ENCODE data around the gene SPATA31A3. TPM values are rescaled to one million over a fixed set of nuclear protein-coding genes. Genes with fewer than 3 reads are reported as not detected.
"Not testable (repeated sequence)": the region's sequence is repeated elsewhere in the genome, so short reads cannot be mapped to it uniquely, and the experiment has no call there.

The SPATA31A3 gene
- not detected in 3 replicates for polyA plus RNA-seq
- not detected for polyA plus RNA-seq (2011; ENCODE audit: low read depth)
- polyA plus RNA-seq (2011; cell fraction: cytosol; rRNA removed), result not detected in 2 replicates
- not detected in 2 replicates for polyA plus RNA-seq (2011; cell fraction: nucleus; rRNA removed)
- polyA plus RNA-seq (2012; ENCODE audit: low replicate concordance), result not detected in 2 replicates
- not detected in 3 replicates for polyA minus RNA-seq
- polyA minus RNA-seq (2011; cell fraction: cytosol; rRNA and poly(A)+ RNA removed), result not detected
- not detected in 2 replicates for polyA minus RNA-seq (2011; cell fraction: nucleus; rRNA and poly(A)+ RNA removed)

DNA sequence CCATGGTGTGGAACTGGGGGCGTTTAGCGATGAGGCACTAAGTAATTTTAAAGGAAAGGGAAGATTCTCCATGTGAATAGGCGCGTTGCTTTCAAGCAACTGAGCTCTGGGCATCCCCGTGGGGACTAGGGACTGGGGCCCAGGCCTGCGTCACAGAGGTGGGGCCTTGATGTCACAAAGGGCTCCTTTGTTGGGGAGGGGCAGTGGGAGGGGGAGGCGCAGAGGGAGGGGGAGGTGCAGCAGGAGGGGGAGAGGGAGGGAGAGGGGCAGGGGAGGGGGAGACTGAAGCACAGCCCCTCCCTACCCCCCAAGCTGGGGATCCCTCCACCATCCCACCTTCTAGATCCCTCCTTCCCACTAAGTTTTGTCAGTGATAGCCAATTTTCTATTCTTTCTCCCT is at the start of gene SPATA31A3:
Gene SPATA31A3 (minus strand): TSS at position 101 of the 400 bp plus-strand sequence. CDS start 29 bp downstream, at position 72.
- H3K9me1 ChIP-seq (ENCODE audit: control insufficient read depth, extremely low read depth, insufficient read depth, low read length); H4K20me1 ChIP-seq (ENCODE audit: control insufficient read depth, extremely low read depth, insufficient read depth, low read length); H3K36me3 ChIP-seq (ENCODE audit: control insufficient read depth in 2 of 2, extremely low read depth in 1 of 2, insufficient read depth in 2 of 2, low read length in 2 of 2); H3K4me3 ChIP-seq (ENCODE audit: control insufficient read depth in 2 of 3, extremely low read depth in 1 of 3, insufficient read depth in 2 of 3, low read depth in 1 of 3, low read length in 3 of 3); H3K4me2 ChIP-seq (ENCODE audit: control insufficient read depth, extremely low read depth, insufficient read depth, low read depth, low read length); H3K27me3 ChIP-seq (ENCODE audit: control insufficient read depth, extremely low read depth, insufficient read depth, low read length); dilution Hi-C loops (cut with MboI; ENCODE audit: extremely low pct_ligation_motif_present, low sequenced_read_pairs); H2AFZ ChIP-seq (ENCODE audit: control insufficient read depth, low read length); H3K27ac ChIP-seq (ENCODE audit: control insufficient read depth, insufficient read depth, low read length); FAIRE-seq; H3K79me2 ChIP-seq (ENCODE audit: control insufficient read depth, insufficient read depth, low read length); H3K9ac ChIP-seq (ENCODE audit: control insufficient read depth, extremely low read depth, insufficient read depth, low read length); H3K9me3 ChIP-seq (ENCODE audit: control insufficient read depth, low read depth, low read length); DNase-seq (ENCODE audit: low read depth, low spot score); H3K4me1 ChIP-seq (ENCODE audit: control insufficient read depth, extremely low read depth, insufficient read depth, low read length): not testable (repeated sequence)

DNA sequence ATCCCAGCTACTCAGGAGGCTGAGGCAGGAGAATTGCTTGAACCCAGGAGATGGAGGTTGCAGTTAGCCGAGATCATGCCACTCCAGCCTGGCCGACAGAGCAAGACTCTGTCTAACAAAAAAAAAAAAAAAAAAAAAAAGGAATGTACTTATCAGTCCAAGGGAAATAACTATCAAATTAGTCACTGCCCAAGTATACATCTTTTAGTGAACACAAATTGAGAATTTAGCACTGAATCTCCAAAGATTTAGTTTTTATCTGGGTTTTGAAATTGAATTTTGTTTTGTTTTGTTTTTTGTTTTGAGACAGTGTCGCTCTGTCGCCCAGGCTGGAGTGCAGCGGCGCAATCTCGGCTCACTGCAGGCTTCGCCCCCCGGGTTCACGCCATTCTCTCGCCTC is 39.8 kb downstream of the SPATA31A3 start:
- dilution Hi-C loops (cut with MboI; ENCODE audit: extremely low pct_ligation_motif_present, low sequenced_read_pairs); DNase-seq (ENCODE audit: low read depth, low spot score); H3K4me3 ChIP-seq (ENCODE audit: control insufficient read depth in 2 of 3, extremely low read depth in 1 of 3, insufficient read depth in 2 of 3, low read depth in 1 of 3, low read length in 3 of 3); H3K9ac ChIP-seq (ENCODE audit: control insufficient read depth, extremely low read depth, insufficient read depth, low read length); H3K27me3 ChIP-seq (ENCODE audit: control insufficient read depth, extremely low read depth, insufficient read depth, low read length); H3K9me1 ChIP-seq (ENCODE audit: control insufficient read depth, extremely low read depth, insufficient read depth, low read length); H3K36me3 ChIP-seq (ENCODE audit: control insufficient read depth in 2 of 2, extremely low read depth in 1 of 2, insufficient read depth in 2 of 2, low read length in 2 of 2); FAIRE-seq; H3K4me1 ChIP-seq (ENCODE audit: control insufficient read depth, extremely low read depth, insufficient read depth, low read length); H3K79me2 ChIP-seq (ENCODE audit: control insufficient read depth, insufficient read depth, low read length); H3K27ac ChIP-seq (ENCODE audit: control insufficient read depth, insufficient read depth, low read length); H3K4me2 ChIP-seq (ENCODE audit: control insufficient read depth, extremely low read depth, insufficient read depth, low read depth, low read length); H3K9me3 ChIP-seq (ENCODE audit: control insufficient read depth, low read depth, low read length); H2AFZ ChIP-seq (ENCODE audit: control insufficient read depth, low read length); H4K20me1 ChIP-seq (ENCODE audit: control insufficient read depth, extremely low read depth, insufficient read depth, low read length): not testable (repeated sequence)

DNA sequence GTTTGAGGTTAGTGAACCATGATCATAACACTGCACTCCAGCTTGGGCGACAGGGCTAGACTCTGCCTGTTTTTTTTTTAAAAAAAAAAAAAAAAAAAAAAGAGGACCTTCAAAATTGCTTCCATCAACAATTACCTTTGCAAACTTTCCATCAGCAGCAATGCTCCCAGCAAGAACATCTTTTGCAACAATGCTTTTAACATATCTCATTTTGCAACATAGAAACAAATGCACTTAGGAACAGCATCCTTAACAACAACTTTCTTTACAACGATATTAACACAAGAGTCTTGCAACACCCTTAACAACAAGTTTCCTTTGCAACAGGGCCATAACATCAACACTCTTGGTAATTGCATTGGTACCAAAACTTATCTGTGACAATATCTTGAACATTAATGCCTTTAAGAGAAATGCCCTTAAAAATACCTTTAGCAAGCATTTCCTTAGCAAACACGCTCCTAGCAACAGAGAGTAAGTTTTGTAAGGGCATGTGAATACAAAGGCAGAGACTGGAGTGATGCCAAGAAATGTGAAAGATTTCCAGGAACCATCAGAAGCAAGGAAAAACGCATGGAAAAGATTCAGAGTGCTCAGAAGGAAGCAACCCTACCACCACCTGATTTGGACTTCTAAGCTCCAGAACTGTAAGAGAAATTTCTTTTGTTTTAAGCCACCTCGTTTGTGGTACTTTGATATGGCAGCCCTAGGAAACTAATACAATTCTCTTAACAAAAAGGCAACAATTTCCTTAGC is 49.8 kb downstream of the SPATA31A3 start:
- H3K9me1 ChIP-seq (ENCODE audit: control insufficient read depth, extremely low read depth, insufficient read depth, low read length); H2AFZ ChIP-seq (ENCODE audit: control insufficient read depth, low read length); H3K9ac ChIP-seq (ENCODE audit: control insufficient read depth, extremely low read depth, insufficient read depth, low read length); H3K79me2 ChIP-seq (ENCODE audit: control insufficient read depth, insufficient read depth, low read length); DNase-seq (ENCODE audit: low read depth, low spot score); H3K27me3 ChIP-seq (ENCODE audit: control insufficient read depth, extremely low read depth, insufficient read depth, low read length); dilution Hi-C loops (cut with MboI; ENCODE audit: extremely low pct_ligation_motif_present, low sequenced_read_pairs); H3K27ac ChIP-seq (ENCODE audit: control insufficient read depth, insufficient read depth, low read length); H3K4me1 ChIP-seq (ENCODE audit: control insufficient read depth, extremely low read depth, insufficient read depth, low read length); H3K9me3 ChIP-seq (ENCODE audit: control insufficient read depth, low read depth, low read length); H3K4me2 ChIP-seq (ENCODE audit: control insufficient read depth, extremely low read depth, insufficient read depth, low read depth, low read length); H3K36me3 ChIP-seq (ENCODE audit: control insufficient read depth in 2 of 2, extremely low read depth in 1 of 2, insufficient read depth in 2 of 2, low read length in 2 of 2); H4K20me1 ChIP-seq (ENCODE audit: control insufficient read depth, extremely low read depth, insufficient read depth, low read length); H3K4me3 ChIP-seq (ENCODE audit: control insufficient read depth in 2 of 3, extremely low read depth in 1 of 3, insufficient read depth in 2 of 3, low read depth in 1 of 3, low read length in 3 of 3); FAIRE-seq: not testable (repeated sequence)

DNA sequence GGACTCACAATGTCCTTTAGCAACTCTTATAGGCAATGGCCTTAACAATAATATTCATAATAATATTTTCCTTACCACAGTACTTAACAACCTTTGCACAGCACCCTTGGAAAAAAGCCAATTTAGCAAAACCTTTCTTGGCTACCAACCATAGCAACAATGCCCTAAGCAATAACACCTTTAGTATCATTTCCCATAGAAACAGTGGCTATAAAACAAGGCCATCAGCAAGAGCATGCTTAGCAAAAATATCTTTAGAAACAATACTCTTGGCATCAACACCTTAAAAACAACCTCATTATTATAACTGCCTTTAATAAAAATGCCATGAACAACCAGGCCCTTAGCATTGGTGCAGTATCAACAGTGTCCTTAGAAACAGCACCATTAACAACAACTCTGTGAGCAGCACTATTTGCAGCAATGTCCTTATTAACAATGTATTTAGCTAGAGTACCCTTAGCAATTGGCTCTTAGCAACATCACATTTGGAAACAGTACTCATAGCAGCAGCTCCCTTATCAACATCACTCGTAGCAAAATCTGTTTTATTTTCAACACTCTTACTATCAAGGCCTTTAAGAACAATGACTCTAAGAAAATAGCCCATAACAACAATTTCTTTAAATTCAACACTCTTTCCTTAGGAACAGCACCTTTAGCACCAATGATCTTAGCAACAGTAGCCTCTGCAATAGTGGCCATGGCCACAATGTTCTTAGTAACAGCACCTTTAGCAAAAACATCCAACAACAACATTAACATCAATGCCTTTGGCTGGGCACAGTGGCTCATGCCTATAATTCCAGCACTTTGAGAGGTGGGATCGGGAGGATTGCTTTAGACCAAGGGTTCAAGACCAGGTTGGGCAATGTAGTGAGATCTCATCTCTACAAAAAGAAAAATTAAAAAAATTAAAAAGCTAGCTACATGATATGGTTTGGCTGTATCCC is 52.2 kb downstream of the SPATA31A3 start:
- H3K79me2 ChIP-seq (ENCODE audit: control insufficient read depth, insufficient read depth, low read length); FAIRE-seq; H3K9ac ChIP-seq (ENCODE audit: control insufficient read depth, extremely low read depth, insufficient read depth, low read length); H3K27me3 ChIP-seq (ENCODE audit: control insufficient read depth, extremely low read depth, insufficient read depth, low read length); H3K36me3 ChIP-seq (ENCODE audit: control insufficient read depth in 2 of 2, extremely low read depth in 1 of 2, insufficient read depth in 2 of 2, low read length in 2 of 2); dilution Hi-C loops (cut with MboI; ENCODE audit: extremely low pct_ligation_motif_present, low sequenced_read_pairs); H3K9me1 ChIP-seq (ENCODE audit: control insufficient read depth, extremely low read depth, insufficient read depth, low read length); H3K9me3 ChIP-seq (ENCODE audit: control insufficient read depth, low read depth, low read length); H4K20me1 ChIP-seq (ENCODE audit: control insufficient read depth, extremely low read depth, insufficient read depth, low read length); DNase-seq (ENCODE audit: low read depth, low spot score); H3K4me2 ChIP-seq (ENCODE audit: control insufficient read depth, extremely low read depth, insufficient read depth, low read depth, low read length); H3K4me1 ChIP-seq (ENCODE audit: control insufficient read depth, extremely low read depth, insufficient read depth, low read length); H2AFZ ChIP-seq (ENCODE audit: control insufficient read depth, low read length); H3K4me3 ChIP-seq (ENCODE audit: control insufficient read depth in 2 of 3, extremely low read depth in 1 of 3, insufficient read depth in 2 of 3, low read depth in 1 of 3, low read length in 3 of 3); H3K27ac ChIP-seq (ENCODE audit: control insufficient read depth, insufficient read depth, low read length): not testable (repeated sequence)

Measured in keratinocyte (primary cell).